OCI-LY7 (cell line): Measurements from ENCODE around the gene FYB2. TPM values are rescaled to one million over a fixed set of nuclear protein-coding genes. Genes with fewer than 3 reads are reported as not detected.

Experiments used
- BruUV-seq: library from RNA; stranded (reverse); fragments of 400-500 nt; replicated peaks from 2 replicates; lab custom pipeline; 2021; lab: Mats Ljungman, UMichigan
- CTCF ChIA-PET: fragments of 300-600 bp; sonication (Branson Sonifier 250); formaldehyde crosslinking; loops from one replicate; lab custom pipeline; 2022; ENCODE audit warnings: antibody characterized with exemption; ENCODE audit not compliant: unreplicated experiment; lab: Charles Lee
- POLR2A ChIA-PET: fragments of 300-600 bp; sonication (Branson Sonifier 250); formaldehyde crosslinking; loops from one replicate; lab custom pipeline; 2022; ENCODE audit warnings: antibody characterized with exemption; lab: Charles Lee
- DNase-seq: peaks from one replicate; pipeline ENCODE4 v3.0.0-alpha.2; 2015; ENCODE audit warnings: low spot score
- H2AFZ ChIP-seq: fragments of 200-600 bp; sonication (generic), shearing (Covaris generic); 2 replicates; pipeline ENCODE4 v1.6.1; 2014; ENCODE audit warnings: mild to moderate bottlenecking, antibody characterized with exemption, low read length, moderate library complexity
- H3K27ac ChIP-seq: fragments of 200-600 bp; sonication (generic); 2 replicates; pipeline ENCODE4 v1.5.1; 2014; ENCODE audit warnings: mixed run types, low read depth, mild to moderate bottlenecking, moderate library complexity, low read length, inconsistent platforms; ENCODE audit not compliant: poor library complexity, severe bottlenecking
- H3K36me3 ChIP-seq: fragments of 200-600 bp; sonication (generic); 2 replicates; pipeline ENCODE4 v1.6.1; 2014; ENCODE audit warnings: mild to moderate bottlenecking, antibody characterized with exemption, low read length, moderate library complexity, mixed read lengths; ENCODE audit not compliant: insufficient read depth
- H3K4me1 ChIP-seq: fragments of 200-600 bp; sonication (generic); 2 replicates; pipeline ENCODE4 v1.5.1; 2014; ENCODE audit warnings: mild to moderate bottlenecking, low read length; ENCODE audit not compliant: insufficient read depth, poor library complexity, severe bottlenecking
- H3K4me2 ChIP-seq: fragments of 200-600 bp; sonication (generic); 2 replicates; pipeline ENCODE4 v1.6.1; 2014; ENCODE audit warnings: mild to moderate bottlenecking, low read length
- H3K4me3 ChIP-seq: fragments of 200-600 bp; sonication (generic); 2 replicates; pipeline ENCODE4 v1.5.1; 2014; ENCODE audit warnings: mild to moderate bottlenecking, low read depth, low read length; ENCODE audit not compliant: poor library complexity, severe bottlenecking
- H3K79me2 ChIP-seq: fragments of 200-600 bp; sonication (generic); 2 replicates; pipeline ENCODE4 v1.6.1; 2016; ENCODE audit warnings: low read depth, mild to moderate bottlenecking, low read length, moderate library complexity, mixed read lengths; ENCODE audit not compliant: insufficient read depth
- H3K9me2 ChIP-seq: fragments of 200-600 bp; sonication (generic); 2 replicates; pipeline ENCODE4 v1.6.1; 2016; ENCODE audit warnings: mild to moderate bottlenecking, low read length, mixed read lengths; ENCODE audit not compliant: insufficient read depth
- H3K9me3 ChIP-seq: fragments of 200-600 bp; sonication (generic); 2 replicates; pipeline ENCODE4 v1.6.1; 2014; ENCODE audit warnings: mild to moderate bottlenecking, mixed run types, low read length, mixed read lengths
- H4K20me1 ChIP-seq: fragments of 200-600 bp; sonication (generic); 2 replicates; pipeline ENCODE4 v1.6.1; 2014; ENCODE audit warnings: mild to moderate bottlenecking, antibody characterized with exemption, low read length, moderate library complexity, mixed read lengths; ENCODE audit not compliant: insufficient read depth
- EZH2phosphoT487 ChIP-seq: fragments of 200-600 bp; sonication (generic); IDR thresholded peaks from 2 replicates; pipeline ENCODE4 v1.6.1; 2018; ENCODE audit warnings: low read depth, borderline replicate concordance, mild to moderate bottlenecking, mixed run types, antibody characterized with exemption, low read length, moderate library complexity, mixed read lengths
- intact Hi-C: fragments of 100-400 bp; cut with micrococcal nuclease; formaldehyde crosslinking; loops from one replicate; pipeline ENCODE4 v1.10.0; 2022; ENCODE audit not compliant: unreplicated experiment
- total RNA-seq, 2 experiments: library from RNA; depleted of rRNA in 1 of 2; stranded (reverse); fragments of >200 nt in 1 of 2; shearing (Covaris generic) in 1 of 2; gene quantifications; 2 replicates each; pipeline ENCODE4 v1.2.3, GENCODE V29; 2014 to 2022
- TF ChIP-seq, protein P1 (sequence below): fragments of 200-600 bp; sonication (generic); conservative IDR thresholded peaks from 2 replicates; pipeline ENCODE4 v1.5.1; 2014; ENCODE audit warnings: mild to moderate bottlenecking, antibody characterized with exemption, low read length, moderate library complexity, mixed read lengths

The FYB2 gene
- total RNA-seq, 2 experiments from 2014 or later: not detected

GRCh38 chr1:56834137-56834900 is 15.1 kb upstream of the FYB2 start:
- intact Hi-C loops: no loop called here

DNA sequence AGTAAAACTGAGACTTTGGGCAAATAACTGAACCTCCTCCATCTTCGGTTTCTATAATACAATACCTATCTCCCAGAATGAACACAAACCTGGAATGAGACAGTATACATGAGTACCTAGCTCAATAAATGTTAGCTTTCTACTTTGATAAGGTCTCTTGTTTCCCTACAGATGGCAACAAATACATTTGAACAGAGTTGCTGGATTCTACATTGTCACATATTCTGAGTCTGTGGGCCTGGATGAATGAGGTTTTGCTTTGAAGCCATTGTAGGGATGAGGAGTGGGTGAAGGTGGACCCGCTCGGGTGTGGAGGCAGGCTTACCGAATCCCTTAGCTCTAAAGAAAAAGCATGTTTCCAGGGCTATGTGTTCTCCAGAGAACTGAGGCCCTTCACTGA is 13.9 kb upstream of the FYB2 start:
- no peak for DNase-seq
- ChIA-PET POLR2A (no interaction called here), CTCF (no interaction called here)
- H3K9me2 ChIP-seq: no peaks in the 10 kb centered on the region
- H4K20me1 ChIP-seq: no peaks in the 10 kb centered on the region
- no peak for TF ChIP-seq EZH2phosphoT487
- TF ChIP-seq, protein P1, sequence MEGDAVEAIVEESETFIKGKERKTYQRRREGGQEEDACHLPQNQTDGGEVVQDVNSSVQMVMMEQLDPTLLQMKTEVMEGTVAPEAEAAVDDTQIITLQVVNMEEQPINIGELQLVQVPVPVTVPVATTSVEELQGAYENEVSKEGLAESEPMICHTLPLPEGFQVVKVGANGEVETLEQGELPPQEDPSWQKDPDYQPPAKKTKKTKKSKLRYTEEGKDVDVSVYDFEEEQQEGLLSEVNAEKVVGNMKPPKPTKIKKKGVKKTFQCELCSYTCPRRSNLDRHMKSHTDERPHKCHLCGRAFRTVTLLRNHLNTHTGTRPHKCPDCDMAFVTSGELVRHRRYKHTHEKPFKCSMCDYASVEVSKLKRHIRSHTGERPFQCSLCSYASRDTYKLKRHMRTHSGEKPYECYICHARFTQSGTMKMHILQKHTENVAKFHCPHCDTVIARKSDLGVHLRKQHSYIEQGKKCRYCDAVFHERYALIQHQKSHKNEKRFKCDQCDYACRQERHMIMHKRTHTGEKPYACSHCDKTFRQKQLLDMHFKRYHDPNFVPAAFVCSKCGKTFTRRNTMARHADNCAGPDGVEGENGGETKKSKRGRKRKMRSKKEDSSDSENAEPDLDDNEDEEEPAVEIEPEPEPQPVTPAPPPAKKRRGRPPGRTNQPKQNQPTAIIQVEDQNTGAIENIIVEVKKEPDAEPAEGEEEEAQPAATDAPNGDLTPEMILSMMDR: no peak
- no peaks in the 10 kb centered on the region for H3K9me3 ChIP-seq
- no peak overlapping the region for H2AFZ ChIP-seq
- no peak overlapping the region for H3K27ac ChIP-seq
- H3K4me2 ChIP-seq: no peak overlapping the region
- H3K79me2 ChIP-seq: no peaks in the 10 kb centered on the region
- H3K36me3 ChIP-seq: no peaks in the 10 kb centered on the region
- no peak overlapping the region for H3K4me3 ChIP-seq
- intact Hi-C loops: loop anchor here (2.0 kb wide), 1 partner anchor 1214 kb away; no protein-coding TSS in a partner anchor
- no TSS peak for BruUV-seq
- no peaks in the 10 kb centered on the region for H3K4me1 ChIP-seq

More at GRCh38 chr1:56834137-56834900, 15.1 kb upstream of the FYB2 start:
- H2AFZ ChIP-seq: no peak overlapping the region
- no peaks in the 10 kb centered on the region for H4K20me1 ChIP-seq
- ChIA-PET CTCF (no interaction called here), POLR2A (interaction anchor here (0.7 kb wide), 1 partner anchor 1468 kb away, joined by 4 read pairs; no protein-coding TSS in a partner anchor)
- H3K36me3 ChIP-seq: no peaks in the 10 kb centered on the region
- no peaks in the 10 kb centered on the region for H3K79me2 ChIP-seq
- H3K9me2 ChIP-seq: no peaks in the 10 kb centered on the region
- H3K4me3 ChIP-seq: no peak overlapping the region
- no peaks in the 10 kb centered on the region for H3K9me3 ChIP-seq
- no peaks in the 10 kb centered on the region for H3K4me1 ChIP-seq
- no peak for TF ChIP-seq EZH2phosphoT487
- TF ChIP-seq, protein P1: no peak
- BruUV-seq: no TSS peak
- no peak for DNase-seq
- no peak overlapping the region for H3K4me2 ChIP-seq
- no peak overlapping the region for H3K27ac ChIP-seq
